Measurements from ENCODE around the gene CUL5. TPM values are rescaled to one million over a fixed set of nuclear protein-coding genes. Genes with fewer than 3 reads are reported as not detected.

CUL5 gene
- total and polyA plus RNA-seq, 7 donors: 7.1 to 33.7 (median 26.5) TPM

- Histone ChIP-seq H3K9me3 (no peaks in the 10 kb centered on the region), H3K27me3 (no peaks in the 10 kb centered on the region), H3K36me3 (no peaks in the 10 kb centered on the region), H3K27ac (peak within 1 kb of the TSS; percentile 87 to 96 (median 92)), H3K4me3 (peak within 1 kb of the TSS; percentile 59 to 84 (median 72)), H3K4me1 (peaks cover 0 to 39% (median 34%) of the 10 kb centered on the region in 4 donors)
- intact Hi-C loops (cut with DNase I): loop anchor here (2.0 to 10.0 kb wide), 2 partner anchors 101 to 543 kb away; partner anchors contain the start of genes ATM, DDX10 and NPAT
- DNase-seq: peak; percentile 99
- WGBS, 2 donors: 1% methylated on average over 73 of the region's 73 CpGs
- peak; percentile 90 to 98 (median 96) for TF ChIP-seq POLR2AphosphoS5 (IDR thresholded peaks at IDR 0.05)
- no peak for TF ChIP-seq EP300 (IDR thresholded peaks at IDR 0.05)
- TF ChIP-seq CTCF (IDR thresholded peaks at IDR 0.05): peak; percentile 31 to 50 (median 36)
- peak; percentile 84 to 92 for TF ChIP-seq POLR2A (IDR thresholded peaks at IDR 0.05)
Measured at GRCh38 chr11:108121274-108122155, 112.8 kb downstream of the CUL5 start, which contains the start of gene ACAT1. Gene ACAT1 (plus strand): TSS chr11:108121567. CDS start chr11:108121607, 40 bp downstream.

GRCh38 chr11:108122166-108122628 lies 113.5 kb downstream of the CUL5 start:
- TF ChIP-seq EP300 (IDR thresholded peaks at IDR 0.05): no peak
- TF ChIP-seq POLR2A (IDR thresholded peaks at IDR 0.05): no peak
- no peak for TF ChIP-seq POLR2AphosphoS5 (IDR thresholded peaks at IDR 0.05)
- no peak for TF ChIP-seq CTCF (IDR thresholded peaks at IDR 0.05)
- WGBS, 2 donors: 13 to 49% methylated on average over 9 of the region's 9 CpGs
- intact Hi-C loops (cut with DNase I): loop anchor here (10.0 kb wide), 1 partner anchor 543 kb away; the partner anchor contains the start of gene DDX10
- Histone ChIP-seq H3K4me1 (peaks cover 0 to 39% (median 34%) of the 10 kb centered on the region in 4 donors), H3K36me3 (no peaks in the 10 kb centered on the region), H3K4me3 (peak overlapping the region; percentile 59 to 84 (median 72)), H3K27me3 (no peaks in the 10 kb centered on the region), H3K27ac (peak overlapping the region; percentile 87 to 96 (median 92)), H3K9me3 (no peaks in the 10 kb centered on the region)
- DNase-seq: no peak

GRCh38 chr11:108125096-108125495 lies 116.4 kb downstream of the CUL5 start:
- no peak for DNase-seq
- Histone ChIP-seq H3K4me1 (peaks cover 0 to 39% (median 34%) of the 10 kb centered on the region in 4 donors), H3K27me3 (no peaks in the 10 kb centered on the region), H3K4me3 (no peak overlapping the region), H3K9me3 (no peaks in the 10 kb centered on the region), H3K36me3 (peaks cover 0 to 8% (median 0%) of the 10 kb centered on the region in 4 donors), H3K27ac (no peak overlapping the region)
- 81 to 94% methylated on average over 5 of the region's 5 CpGs for WGBS, 2 donors
- intact Hi-C loops (cut with DNase I): loop anchor here (10.0 kb wide), 1 partner anchor 540 kb away; the partner anchor contains the start of gene DDX10
- TF ChIP-seq CTCF (IDR thresholded peaks at IDR 0.05): no peak
- TF ChIP-seq POLR2AphosphoS5 (IDR thresholded peaks at IDR 0.05): no peak
- TF ChIP-seq EP300 (IDR thresholded peaks at IDR 0.05): no peak
- no peak for TF ChIP-seq POLR2A (IDR thresholded peaks at IDR 0.05)

- H3K27ac ChIP-seq: no peak overlapping the region
- no peak overlapping the region for H3K4me3 ChIP-seq
- H3K4me1 ChIP-seq: peaks cover 0 to 15% (median 11%) of the 10 kb centered on the region in 4 donors
- no peaks in the 10 kb centered on the region for H3K27me3 ChIP-seq
- no peaks in the 10 kb centered on the region for H3K9me3 ChIP-seq
- DNase-seq: no peak
- WGBS, 2 donors: 95 to 100% methylated on average over 2 of the region's 2 CpGs
- peaks cover 0 to 25% (median 0%) of the 10 kb centered on the region in 4 donors for H3K36me3 ChIP-seq
- TF ChIP-seq CTCF (IDR thresholded peaks at IDR 0.05): no peak
- no peak for TF ChIP-seq EP300 (IDR thresholded peaks at IDR 0.05)
- TF ChIP-seq POLR2AphosphoS5 (IDR thresholded peaks at IDR 0.05): no peak
- TF ChIP-seq POLR2A (IDR thresholded peaks at IDR 0.05): no peak
- intact Hi-C loops (cut with DNase I): loop anchor here (10.0 kb wide), 1 partner anchor 536 kb away; the partner anchor contains the start of gene DDX10
Measured at GRCh38 chr11:108128772-108129171, 120.1 kb downstream of the CUL5 start.
